GM12875 (cell line): Measurements from ENCODE around the gene CYTL1.
"Not testable (repeated sequence)": the region's sequence is repeated elsewhere in the genome, so short reads cannot be mapped to it uniquely, and the experiment has no call there.

ENCODE experiments used
- H3K4me3 ChIP-seq: one replicate; pipeline ENCODE4 v1.5.1; 2011; ENCODE audit warnings: low read depth, low read length, control low read depth
- TF ChIP-seq, protein P1 (sequence below): IDR thresholded peaks from 2 replicates; pipeline ENCODE4 v1.5.1; 2011; ENCODE audit warnings: low read depth, mild to moderate bottlenecking, control low read depth, inconsistent platforms, low read length, moderate library complexity, borderline replicate concordance; ENCODE audit not compliant: insufficient read depth

Gene CYTL1

DNA sequence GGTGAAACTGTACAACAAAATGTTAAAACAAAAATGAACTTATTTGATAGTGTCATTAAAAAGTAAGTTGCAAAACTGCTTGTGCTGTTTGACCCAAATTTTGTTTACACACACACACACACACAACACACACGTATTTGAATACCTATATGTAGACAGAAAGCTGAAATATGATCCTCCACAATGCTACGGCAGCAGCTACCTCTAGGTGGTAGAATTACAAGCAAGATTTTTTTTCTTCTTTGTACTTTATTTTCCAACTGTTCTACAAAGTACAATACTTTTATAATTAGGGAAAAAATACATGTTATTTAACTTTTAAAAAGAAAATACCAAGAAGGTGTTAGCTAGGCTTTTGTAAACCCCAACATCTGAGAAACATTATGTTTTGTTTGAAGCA lies 1.2 kb downstream of the CYTL1 start:
- no peak overlapping the region for H3K4me3 ChIP-seq
- TF ChIP-seq, protein P1, sequence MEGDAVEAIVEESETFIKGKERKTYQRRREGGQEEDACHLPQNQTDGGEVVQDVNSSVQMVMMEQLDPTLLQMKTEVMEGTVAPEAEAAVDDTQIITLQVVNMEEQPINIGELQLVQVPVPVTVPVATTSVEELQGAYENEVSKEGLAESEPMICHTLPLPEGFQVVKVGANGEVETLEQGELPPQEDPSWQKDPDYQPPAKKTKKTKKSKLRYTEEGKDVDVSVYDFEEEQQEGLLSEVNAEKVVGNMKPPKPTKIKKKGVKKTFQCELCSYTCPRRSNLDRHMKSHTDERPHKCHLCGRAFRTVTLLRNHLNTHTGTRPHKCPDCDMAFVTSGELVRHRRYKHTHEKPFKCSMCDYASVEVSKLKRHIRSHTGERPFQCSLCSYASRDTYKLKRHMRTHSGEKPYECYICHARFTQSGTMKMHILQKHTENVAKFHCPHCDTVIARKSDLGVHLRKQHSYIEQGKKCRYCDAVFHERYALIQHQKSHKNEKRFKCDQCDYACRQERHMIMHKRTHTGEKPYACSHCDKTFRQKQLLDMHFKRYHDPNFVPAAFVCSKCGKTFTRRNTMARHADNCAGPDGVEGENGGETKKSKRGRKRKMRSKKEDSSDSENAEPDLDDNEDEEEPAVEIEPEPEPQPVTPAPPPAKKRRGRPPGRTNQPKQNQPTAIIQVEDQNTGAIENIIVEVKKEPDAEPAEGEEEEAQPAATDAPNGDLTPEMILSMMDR, result no peak

DNA sequence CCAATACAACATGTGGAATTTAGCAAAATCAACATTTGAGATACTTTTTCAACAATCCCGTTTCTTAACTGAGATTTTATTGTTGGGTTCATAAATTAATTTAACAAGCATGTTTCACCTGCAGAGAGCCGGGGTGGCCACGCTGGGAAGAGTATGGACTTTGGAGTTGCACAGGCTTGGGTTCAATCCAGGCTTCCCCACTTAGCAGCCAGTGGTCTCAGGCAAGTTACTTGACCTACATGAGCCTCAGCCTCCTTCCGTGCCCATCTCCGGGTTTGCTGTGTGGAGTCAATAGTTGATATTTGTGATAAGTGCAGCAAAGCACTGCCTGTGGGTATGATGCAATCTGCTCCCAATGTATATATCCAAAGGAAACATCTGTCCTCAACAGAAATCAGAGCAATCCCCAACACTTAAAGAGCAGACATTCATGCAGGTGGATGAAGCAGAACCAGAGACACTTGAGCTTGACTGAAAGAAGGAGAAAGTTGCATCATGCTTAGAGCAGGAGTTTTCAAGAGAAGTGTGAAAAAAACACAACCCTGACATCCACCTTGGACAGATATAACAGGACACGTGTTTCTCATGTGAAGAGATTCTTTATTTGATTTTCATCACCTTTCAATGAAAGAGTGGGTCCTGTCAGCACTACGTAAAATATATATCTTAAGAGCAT lies 5.1 kb downstream of the CYTL1 start:
- H3K4me3 ChIP-seq, result no peak overlapping the region
- TF ChIP-seq, protein P1, result no peak

DNA sequence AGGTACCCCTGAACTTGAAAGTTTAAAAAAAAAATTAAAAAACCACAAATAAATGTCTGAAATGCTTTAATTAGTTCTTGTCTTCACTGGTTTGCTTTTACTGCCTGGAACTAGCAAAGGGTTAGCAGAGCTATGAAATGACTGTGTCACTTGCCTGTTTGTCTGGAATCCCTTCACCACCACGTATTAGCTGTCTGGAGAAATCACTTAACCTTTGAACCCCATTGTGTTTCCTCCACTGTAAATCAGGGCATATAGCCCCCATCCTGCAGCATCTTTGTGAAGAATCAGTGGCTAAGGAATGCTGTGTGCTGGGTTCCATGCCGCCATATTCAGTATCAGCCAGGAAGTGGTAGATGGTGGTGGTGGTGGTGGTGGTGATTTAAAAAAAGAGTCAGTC lies 6.3 kb downstream of the CYTL1 start:
- TF ChIP-seq, protein P1, result no peak
- H3K4me3 ChIP-seq, result no peak overlapping the region

DNA sequence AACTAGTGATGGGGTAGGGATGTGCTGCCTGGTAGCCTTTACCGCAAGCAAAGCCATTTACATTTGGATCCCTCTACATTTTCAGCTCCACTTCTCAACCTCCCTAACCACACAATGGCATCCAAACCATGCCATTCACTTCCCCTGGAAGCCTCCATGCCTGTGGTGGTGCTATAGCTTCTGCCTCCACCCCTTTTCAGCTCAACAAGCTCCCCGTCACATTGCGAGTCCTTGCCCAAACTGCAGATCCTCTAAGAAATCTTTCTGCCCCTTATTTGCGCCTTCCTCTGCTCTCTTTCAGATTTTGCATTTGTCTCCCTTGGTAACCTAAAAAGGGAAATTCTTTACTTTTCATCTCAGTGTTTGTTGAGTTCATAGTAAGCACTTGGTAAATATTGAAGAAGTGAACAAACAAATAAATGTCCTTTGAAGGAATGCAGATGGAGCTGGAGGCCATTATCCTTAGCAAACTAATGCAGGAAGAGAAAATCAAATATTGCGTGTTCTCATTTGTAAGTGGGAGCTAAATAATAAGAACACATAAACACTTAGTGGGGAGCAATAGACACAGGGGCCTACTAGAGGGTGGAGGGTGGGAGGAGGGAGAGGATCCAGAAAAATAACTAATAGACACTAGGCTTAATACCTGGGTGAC lies 6.9 kb downstream of the CYTL1 start:
- H3K4me3 ChIP-seq, result no peak overlapping the region
- TF ChIP-seq, protein P1, result no peak

DNA sequence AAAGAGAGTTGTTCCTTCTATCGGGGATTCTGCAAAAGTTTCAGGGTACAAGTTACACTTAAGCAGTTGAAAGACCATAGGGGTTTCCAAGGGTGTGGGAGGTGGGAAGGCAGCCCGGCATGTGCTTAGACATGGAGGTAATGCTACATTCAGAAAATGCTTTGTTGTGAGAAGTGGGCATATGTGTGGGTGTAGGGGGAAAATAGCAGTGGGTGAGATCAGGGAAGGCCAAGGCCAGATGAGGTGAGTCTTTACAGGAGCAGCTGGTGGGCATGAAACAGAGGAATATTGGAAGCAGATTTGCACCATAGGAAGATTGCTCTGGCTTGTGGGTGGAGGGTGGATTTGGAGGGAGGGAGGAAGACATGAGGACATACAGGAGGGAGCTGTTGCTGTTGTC lies 8.3 kb downstream of the CYTL1 start:
- TF ChIP-seq, protein P1, result no peak

DNA sequence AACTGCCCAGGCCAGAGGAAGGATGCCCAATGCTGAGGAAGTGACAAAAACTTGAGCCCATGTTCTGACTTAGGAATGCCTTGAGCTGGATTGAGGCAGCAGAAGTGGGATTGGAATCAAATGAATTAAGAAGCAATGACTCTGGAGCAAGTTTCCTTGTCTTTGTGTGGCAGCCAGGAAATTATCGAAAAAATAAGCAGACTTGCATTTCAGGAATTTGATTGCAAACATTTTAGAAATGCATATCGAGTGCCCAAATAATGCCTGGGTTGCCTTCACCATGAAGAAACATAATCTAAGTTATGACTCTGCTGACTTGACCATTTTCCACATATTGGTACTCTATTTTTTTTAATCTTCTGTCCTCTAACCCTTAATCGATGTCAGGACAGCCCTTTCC lies 9.5 kb downstream of the CYTL1 start:
- TF ChIP-seq, protein P1, result no peak
- no peak overlapping the region for H3K4me3 ChIP-seq

More for the DNA sequence above, 8.3 kb downstream of the CYTL1 start:
- no peak overlapping the region for H3K4me3 ChIP-seq

DNA sequence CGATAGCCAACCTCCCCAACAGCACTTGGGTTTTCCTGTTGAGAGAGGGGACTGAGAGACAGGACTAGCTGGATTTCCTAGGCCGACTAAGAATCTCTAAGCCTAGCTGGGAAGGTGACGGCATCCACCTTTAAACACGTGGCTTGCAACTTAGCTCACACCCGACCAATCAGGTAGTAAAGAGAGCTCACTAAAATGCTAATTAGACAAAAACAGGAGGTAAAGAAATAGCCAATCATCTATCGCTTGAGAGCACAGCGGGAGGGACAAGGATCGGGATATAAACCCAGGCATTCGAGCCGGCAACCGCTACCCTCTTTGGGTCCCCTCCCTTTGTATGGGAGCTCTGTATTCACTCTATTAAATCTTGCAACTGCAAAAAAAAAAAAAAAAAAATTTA lies 12.3 kb downstream of the CYTL1 start:
- H3K4me3 ChIP-seq, result not testable (repeated sequence)
